ENCODE results near the gene DMBX1.

DMBX1 gene

GRCh38 chr1:46458190-46458589 lies 31.4 kb upstream of the DMBX1 start:
- TF ChIP-seq ZNF70 (CRISPR knock-in tag; IDR thresholded peaks at IDR 0.05) (no peak), SNAI2 (CRISPR knock-in tag; IDR thresholded peaks at IDR 0.05) (no peak), ARNTL (CRISPR knock-in tag; IDR thresholded peaks at IDR 0.05; ENCODE audit: borderline replicate concordance, low read depth) (no peak), CSRNP3 (CRISPR knock-in tag; IDR thresholded peaks at IDR 0.05) (no peak), ZNF8 (CRISPR knock-in tag; IDR thresholded peaks at IDR 0.05) (no peak), PATZ1 (CRISPR knock-in tag; IDR thresholded peaks at IDR 0.05; ENCODE audit: borderline replicate concordance) (no peak), POU6F1 (CRISPR knock-in tag; IDR thresholded peaks at IDR 0.05; ENCODE audit: borderline replicate concordance, low read depth) (no peak), ZC3H10 (CRISPR knock-in tag; IDR thresholded peaks at IDR 0.05) (no peak), ZNF565 (CRISPR knock-in tag; conservative IDR thresholded peaks at IDR 0.05; ENCODE audit: low read depth) (no peak)
- ATAC-seq, result no peak

- no peak for ATAC-seq
- no peak for TF ChIP-seq BACH2 (CRISPR knock-in tag; IDR thresholded peaks at IDR 0.05; ENCODE audit: borderline replicate concordance)
- no peak for TF ChIP-seq CSRNP3 (CRISPR knock-in tag; IDR thresholded peaks at IDR 0.05)
- no peak for TF ChIP-seq RARB (CRISPR knock-in tag; IDR thresholded peaks at IDR 0.05)
- no peak for TF ChIP-seq ESRRG (CRISPR knock-in tag; IDR thresholded peaks at IDR 0.05)
These were observed 30.8 kb upstream of the DMBX1 start for GRCh38 chr1:46458846-46459245.

- no peak for TF ChIP-seq CSRNP3 (CRISPR knock-in tag; IDR thresholded peaks at IDR 0.05)
- no peak for TF ChIP-seq ARNTL (CRISPR knock-in tag; IDR thresholded peaks at IDR 0.05; ENCODE audit: borderline replicate concordance, low read depth)
- TF ChIP-seq ZNF565 (CRISPR knock-in tag; conservative IDR thresholded peaks at IDR 0.05; ENCODE audit: low read depth), result no peak
- no peak for TF ChIP-seq ZNF70 (CRISPR knock-in tag; IDR thresholded peaks at IDR 0.05)
- no peak for TF ChIP-seq ZC3H10 (CRISPR knock-in tag; IDR thresholded peaks at IDR 0.05)
- TF ChIP-seq CSDC2 (CRISPR knock-in tag; IDR thresholded peaks at IDR 0.05), result no peak
- TF ChIP-seq BACH2 (CRISPR knock-in tag; IDR thresholded peaks at IDR 0.05; ENCODE audit: borderline replicate concordance), result no peak
- TF ChIP-seq TCF4 (CRISPR knock-in tag; IDR thresholded peaks at IDR 0.05; ENCODE audit: borderline replicate concordance), result no peak
- no peak for TF ChIP-seq ISL1 (CRISPR knock-in tag; IDR thresholded peaks at IDR 0.05)
- no peak for TF ChIP-seq ESRRG (CRISPR knock-in tag; IDR thresholded peaks at IDR 0.05)
- no peak for TF ChIP-seq GLIS3 (CRISPR knock-in tag; IDR thresholded peaks at IDR 0.05)
- ATAC-seq, result no peak
These were observed 30.3 kb upstream of the DMBX1 start for GRCh38 chr1:46459315-46459714.

GRCh38 chr1:46461017-46461808 lies 28.4 kb upstream of the DMBX1 start:
- no peak for TF ChIP-seq ZFP30 (CRISPR knock-in tag; IDR thresholded peaks at IDR 0.05)
- ATAC-seq, result no peak

Measured in SK-N-SH treated with all-trans-retinoic acid at 6 μM for 48 hours (cell line).